ENCODE data around the gene CSF3.

DNA sequence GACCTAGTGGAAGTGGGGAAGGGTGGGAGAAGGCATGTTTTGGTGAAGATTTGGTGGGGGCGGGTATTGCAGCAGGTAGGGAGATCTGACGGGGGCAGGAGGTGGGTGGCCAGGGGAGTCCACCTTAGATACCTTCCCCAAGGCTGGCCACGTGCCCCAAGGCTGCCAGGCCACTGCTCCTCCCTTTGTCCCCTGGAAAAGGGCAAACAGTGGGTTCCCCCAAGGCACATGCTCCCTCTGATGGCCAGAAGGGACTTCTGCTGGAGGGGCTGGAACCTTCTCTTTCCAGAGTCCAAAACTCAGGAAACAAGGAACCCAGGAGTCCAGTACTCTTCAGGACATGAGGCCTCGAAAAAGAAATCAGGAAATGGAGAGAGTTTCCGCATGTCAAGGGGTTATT lies 40.8 kb upstream of the CSF3 start:
- TF ChIP-seq, protein P1, sequence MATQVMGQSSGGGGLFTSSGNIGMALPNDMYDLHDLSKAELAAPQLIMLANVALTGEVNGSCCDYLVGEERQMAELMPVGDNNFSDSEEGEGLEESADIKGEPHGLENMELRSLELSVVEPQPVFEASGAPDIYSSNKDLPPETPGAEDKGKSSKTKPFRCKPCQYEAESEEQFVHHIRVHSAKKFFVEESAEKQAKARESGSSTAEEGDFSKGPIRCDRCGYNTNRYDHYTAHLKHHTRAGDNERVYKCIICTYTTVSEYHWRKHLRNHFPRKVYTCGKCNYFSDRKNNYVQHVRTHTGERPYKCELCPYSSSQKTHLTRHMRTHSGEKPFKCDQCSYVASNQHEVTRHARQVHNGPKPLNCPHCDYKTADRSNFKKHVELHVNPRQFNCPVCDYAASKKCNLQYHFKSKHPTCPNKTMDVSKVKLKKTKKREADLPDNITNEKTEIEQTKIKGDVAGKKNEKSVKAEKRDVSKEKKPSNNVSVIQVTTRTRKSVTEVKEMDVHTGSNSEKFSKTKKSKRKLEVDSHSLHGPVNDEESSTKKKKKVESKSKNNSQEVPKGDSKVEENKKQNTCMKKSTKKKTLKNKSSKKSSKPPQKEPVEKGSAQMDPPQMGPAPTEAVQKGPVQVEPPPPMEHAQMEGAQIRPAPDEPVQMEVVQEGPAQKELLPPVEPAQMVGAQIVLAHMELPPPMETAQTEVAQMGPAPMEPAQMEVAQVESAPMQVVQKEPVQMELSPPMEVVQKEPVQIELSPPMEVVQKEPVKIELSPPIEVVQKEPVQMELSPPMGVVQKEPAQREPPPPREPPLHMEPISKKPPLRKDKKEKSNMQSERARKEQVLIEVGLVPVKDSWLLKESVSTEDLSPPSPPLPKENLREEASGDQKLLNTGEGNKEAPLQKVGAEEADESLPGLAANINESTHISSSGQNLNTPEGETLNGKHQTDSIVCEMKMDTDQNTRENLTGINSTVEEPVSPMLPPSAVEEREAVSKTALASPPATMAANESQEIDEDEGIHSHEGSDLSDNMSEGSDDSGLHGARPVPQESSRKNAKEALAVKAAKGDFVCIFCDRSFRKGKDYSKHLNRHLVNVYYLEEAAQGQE (IDR thresholded peaks at IDR 0.05; ENCODE audit: insufficient read depth in 1 of 2, low read depth in 2 of 2, low read length in 1 of 2), result no peak
- TF ChIP-seq, protein P2, sequence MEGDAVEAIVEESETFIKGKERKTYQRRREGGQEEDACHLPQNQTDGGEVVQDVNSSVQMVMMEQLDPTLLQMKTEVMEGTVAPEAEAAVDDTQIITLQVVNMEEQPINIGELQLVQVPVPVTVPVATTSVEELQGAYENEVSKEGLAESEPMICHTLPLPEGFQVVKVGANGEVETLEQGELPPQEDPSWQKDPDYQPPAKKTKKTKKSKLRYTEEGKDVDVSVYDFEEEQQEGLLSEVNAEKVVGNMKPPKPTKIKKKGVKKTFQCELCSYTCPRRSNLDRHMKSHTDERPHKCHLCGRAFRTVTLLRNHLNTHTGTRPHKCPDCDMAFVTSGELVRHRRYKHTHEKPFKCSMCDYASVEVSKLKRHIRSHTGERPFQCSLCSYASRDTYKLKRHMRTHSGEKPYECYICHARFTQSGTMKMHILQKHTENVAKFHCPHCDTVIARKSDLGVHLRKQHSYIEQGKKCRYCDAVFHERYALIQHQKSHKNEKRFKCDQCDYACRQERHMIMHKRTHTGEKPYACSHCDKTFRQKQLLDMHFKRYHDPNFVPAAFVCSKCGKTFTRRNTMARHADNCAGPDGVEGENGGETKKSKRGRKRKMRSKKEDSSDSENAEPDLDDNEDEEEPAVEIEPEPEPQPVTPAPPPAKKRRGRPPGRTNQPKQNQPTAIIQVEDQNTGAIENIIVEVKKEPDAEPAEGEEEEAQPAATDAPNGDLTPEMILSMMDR (IDR thresholded peaks at IDR 0.05), result no peak
- TF ChIP-seq POLR2AphosphoS5 (IDR thresholded peaks at IDR 0.05; ENCODE audit: low read depth, low read length) (no peak), TCF7L2 (IDR thresholded peaks at IDR 0.05; ENCODE audit: low read depth, low read length) (no peak)
